GM08714 (cell line): ENCODE measurements around the gene ROR2.

Source experiments
- H3K4me3 ChIP-seq: fragments of 200-500 bp; sonication (Bioruptor generic); 2 replicates; pipeline ENCODE4 v1.5.1; 2014; ENCODE audit warnings: mild to moderate bottlenecking, low read length, inconsistent platforms
- ZNF274 ChIP-seq: IDR thresholded peaks from 2 replicates; pipeline ENCODE4 v1.6.1; 2012; ENCODE audit warnings: mild to moderate bottlenecking, low read depth, low read length

The ROR2 gene

DNA sequence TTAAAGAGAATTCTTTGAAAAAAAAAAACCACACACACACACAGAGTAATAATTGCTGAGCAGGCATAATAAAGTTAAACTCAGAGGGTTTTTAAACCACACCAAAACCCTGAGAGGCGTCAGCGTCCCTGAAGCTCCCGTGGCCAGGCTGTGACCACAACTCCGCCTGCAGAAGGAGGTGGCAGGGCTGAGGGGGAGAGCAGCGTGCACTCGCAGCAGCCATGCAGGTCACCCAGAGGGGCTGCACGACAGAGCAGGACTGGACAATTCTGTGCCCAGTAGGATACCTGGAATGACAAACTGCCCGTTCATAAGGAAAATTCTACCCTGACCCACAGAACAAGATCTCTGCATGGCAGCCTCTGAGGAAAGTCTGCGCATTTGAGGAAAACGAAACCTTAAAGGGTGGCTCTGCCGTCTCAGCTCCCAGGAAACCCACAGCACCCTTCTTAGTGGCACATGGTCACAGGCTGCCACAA is 44.0 kb downstream of the ROR2 start:
- H3K4me3 ChIP-seq: peak overlapping the region; percentile 27; the same call in 1 of the 2 replicates
- TF ChIP-seq ZNF274: no peak

DNA sequence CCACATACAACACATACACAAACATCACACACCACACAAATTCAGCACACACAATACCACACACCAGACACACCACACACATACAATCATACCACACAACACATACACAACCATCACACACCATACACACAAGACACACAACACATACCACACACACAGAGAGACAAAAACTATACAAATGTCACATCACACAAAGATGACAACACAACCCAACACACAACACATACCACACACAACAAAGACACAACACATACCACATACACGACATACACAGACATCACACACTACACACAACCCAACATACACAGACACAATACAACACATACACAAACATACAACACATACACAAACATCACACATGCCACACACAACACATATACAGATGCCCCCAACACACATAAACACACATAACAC is 44.8 kb downstream of the ROR2 start:
- no peak overlapping the region for H3K4me3 ChIP-seq
- TF ChIP-seq ZNF274: no peak

DNA sequence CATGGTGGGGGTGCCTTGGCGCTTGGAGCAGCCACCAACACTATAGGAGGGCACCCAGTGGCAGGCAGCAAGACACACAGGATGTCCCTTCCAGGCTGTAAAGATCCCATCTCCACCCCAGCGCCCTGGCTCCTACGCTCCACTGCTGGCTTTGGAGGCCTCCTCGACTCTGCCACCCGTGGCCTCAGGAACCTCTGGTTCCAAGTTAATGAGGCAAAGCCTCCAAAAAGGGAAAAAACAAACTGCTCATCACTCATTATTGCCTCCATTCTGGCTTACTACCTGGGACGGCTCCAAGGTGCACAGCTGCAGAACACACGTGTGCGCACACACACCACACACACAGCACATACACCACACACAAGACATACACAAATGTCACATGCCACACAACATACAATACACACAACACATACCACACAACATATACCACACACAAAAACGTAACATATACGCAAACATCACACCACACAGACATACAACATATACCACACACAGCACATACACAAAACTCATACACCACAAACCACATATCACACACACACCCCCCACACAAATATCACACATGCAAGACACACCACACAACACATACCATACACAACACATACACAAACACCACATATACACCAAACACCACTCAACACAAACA is 45.3 kb downstream of the ROR2 start:
- H3K4me3 ChIP-seq: no peak overlapping the region
- no peak for TF ChIP-seq ZNF274

DNA sequence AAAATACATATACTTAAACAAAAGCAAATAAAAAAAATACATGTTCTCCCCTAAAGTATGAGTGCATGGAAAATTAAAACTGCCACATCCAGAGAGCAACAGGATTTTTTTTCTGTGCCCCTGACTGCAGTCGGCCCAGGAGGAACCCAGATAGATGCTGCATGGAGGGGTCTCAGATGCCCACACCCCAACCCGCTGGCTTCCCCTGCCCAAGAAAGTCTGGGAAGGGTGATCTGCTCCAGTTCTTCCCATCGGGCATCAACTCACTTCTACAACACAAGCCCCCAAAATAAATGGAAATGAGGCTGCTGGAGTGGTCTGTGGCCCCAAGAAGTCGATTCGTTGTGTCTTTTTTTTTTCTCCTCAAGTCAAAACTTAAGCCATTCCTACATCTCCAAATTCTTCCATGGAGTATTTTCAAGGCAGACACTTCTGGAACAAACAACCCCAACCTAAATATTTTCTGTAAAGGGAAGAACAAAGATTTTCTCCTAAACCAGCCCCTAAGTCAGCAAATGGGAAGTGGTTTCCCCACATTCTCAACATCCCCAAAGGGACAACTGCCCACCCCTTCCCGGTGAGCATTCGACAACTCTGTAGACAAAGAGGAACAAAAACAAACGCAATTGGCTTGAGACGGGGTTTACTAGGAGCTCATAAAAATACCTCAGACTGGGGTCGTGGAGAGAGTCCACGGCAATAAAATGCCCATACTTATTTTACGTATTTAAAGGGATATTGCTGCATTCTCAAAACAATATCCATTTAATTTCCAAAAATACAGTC is 46.7 kb downstream of the ROR2 start:
- no peak for TF ChIP-seq ZNF274
- no peak overlapping the region for H3K4me3 ChIP-seq

GRCh38 chr9:91902475-91903125 is 47.4 kb downstream of the ROR2 start:
- TF ChIP-seq ZNF274: no peak
- no peak overlapping the region for H3K4me3 ChIP-seq

- TF ChIP-seq ZNF274: no peak
- H3K4me3 ChIP-seq: no peak overlapping the region
These were observed 49.2 kb downstream of the ROR2 start for GRCh38 chr9:91900797-91901177.

- TF ChIP-seq ZNF274: no peak
- no peak overlapping the region for H3K4me3 ChIP-seq
These were observed 49.8 kb downstream of the ROR2 start for GRCh38 chr9:91900055-91900796.

GRCh38 chr9:91899594-91899993 is 50.4 kb downstream of the ROR2 start:
- no peak for TF ChIP-seq ZNF274
- no peak overlapping the region for H3K4me3 ChIP-seq

DNA sequence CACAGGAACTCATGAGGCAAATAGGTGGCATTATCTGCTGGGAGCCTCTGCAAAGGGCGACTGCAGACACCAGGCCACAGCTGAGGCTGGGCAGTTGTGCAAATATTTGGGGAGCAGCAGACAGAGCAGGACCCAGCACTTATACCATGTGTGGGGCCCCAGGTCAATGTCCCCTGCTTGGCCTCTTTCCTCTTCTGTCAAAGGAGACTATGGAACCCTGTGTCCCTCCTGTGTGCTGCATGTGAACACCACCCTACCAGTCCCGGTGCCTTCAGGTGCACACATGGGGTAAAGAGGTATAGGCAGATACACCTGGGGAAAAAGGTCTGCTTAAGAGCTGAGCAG is 50.8 kb downstream of the ROR2 start:
- no peak for TF ChIP-seq ZNF274
- H3K4me3 ChIP-seq: no peak overlapping the region

- TF ChIP-seq ZNF274: no peak
- H3K4me3 ChIP-seq: no peak overlapping the region
These were observed 51.4 kb downstream of the ROR2 start for GRCh38 chr9:91898451-91899218.

GRCh38 chr9:91897201-91897600 is 52.8 kb downstream of the ROR2 start:
- TF ChIP-seq ZNF274: no peak
- no peak overlapping the region for H3K4me3 ChIP-seq

- no peak for TF ChIP-seq ZNF274
- no peak overlapping the region for H3K4me3 ChIP-seq
These were observed 53.4 kb downstream of the ROR2 start for GRCh38 chr9:91896513-91897121.

DNA sequence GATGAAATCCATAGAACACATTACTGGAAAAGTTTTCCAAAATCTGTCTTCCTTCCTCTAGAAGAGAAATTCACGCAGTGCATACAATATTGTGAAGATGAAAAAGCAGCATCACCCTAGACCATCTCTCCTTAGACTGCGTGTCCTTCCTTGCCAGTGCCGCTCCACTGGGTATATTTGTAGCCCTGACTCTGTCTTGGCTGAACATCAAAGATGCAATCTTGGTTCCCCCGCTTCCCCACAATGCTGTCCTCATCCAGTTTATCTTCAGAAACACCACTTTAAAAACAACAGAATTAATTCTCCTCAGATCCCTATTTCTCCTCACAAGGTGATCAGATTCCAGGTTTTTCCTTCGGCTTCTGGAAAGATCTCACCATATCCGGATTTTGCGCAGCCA is 53.9 kb downstream of the ROR2 start:
- H3K4me3 ChIP-seq: no peak overlapping the region
- TF ChIP-seq ZNF274: no peak
